ENCODE data around the gene MIF4GD.

DNA sequence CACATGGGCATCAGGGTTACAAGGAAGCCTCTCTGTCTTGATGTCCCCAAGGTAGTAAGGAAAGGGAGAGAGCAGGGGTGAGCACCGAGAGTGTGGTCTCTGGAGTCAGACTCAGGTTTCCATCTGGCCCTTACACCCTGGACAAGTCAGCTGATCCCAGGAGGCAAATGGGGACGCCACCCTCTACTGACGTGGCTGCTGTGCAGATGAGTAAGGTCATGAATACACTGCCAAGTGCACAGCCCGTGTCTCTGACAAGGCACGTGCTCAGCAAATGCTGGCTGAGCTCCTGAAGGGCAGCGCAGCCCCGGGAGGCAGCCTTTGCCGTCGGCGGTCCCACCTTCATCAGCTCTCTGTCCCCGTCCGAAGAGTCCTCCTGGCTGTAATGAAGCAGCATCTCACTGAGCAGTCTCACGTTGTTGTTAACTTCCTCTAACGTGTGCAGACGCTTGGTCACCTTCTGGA lies 29.0 kb downstream of the MIF4GD start:
- no peak for TF ChIP-seq POLR2A (IDR thresholded peaks at IDR 0.05; ENCODE audit: low read depth, low read length)
- TF ChIP-seq POU2F2 (IDR thresholded peaks at IDR 0.05; ENCODE audit: low read depth, low read length) = no peak
- TF ChIP-seq POLR2AphosphoS5 (IDR thresholded peaks at IDR 0.05; ENCODE audit: low read depth, low read length) = no peak
